ENCODE results near the gene PWWP2B.

DNA sequence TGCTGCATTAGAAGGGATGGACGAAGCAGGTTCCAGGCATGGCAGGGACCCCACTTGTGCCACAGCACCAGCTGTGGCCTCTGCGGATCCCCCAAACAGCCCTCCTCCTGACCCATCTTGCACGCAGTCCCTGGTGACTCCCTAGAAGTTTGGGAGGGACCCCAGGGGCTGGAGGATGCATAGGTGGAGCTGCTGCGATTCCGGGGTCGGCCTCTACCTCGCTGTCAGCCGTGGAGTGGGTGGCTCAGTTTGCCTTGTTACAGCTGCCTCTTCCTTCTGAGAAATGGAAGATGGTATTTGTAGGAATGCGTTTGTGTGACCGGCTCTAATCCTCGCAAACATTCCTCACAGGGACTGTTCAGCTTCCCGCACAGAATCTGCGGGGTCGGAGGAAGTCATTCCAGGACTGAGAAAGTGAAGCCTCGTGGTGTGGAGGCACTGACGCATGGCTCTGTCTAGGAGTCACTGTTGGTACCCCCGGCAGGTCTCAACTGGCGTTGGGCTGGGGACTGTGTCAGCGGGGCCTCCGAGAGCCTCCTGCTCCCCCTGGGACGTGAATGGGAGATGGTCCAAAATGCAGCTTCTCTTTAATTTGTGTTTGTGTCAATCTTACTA, 17.5 kb downstream of the PWWP2B start:
- TF ChIP-seq EP300 (IDR thresholded peaks at IDR 0.05; ENCODE audit: borderline replicate concordance) (no peak), FOXM1 (IDR thresholded peaks at IDR 0.05; ENCODE audit: borderline replicate concordance, low read depth) (no peak), EGR1 (IDR thresholded peaks at IDR 0.05) (no peak), TAF1 (IDR thresholded peaks at IDR 0.05; ENCODE audit: low read depth) (no peak), USF1 (IDR thresholded peaks at IDR 0.05) (no peak), RAD21 (IDR thresholded peaks at IDR 0.05; ENCODE audit: low read depth) (no peak), CEBPB (IDR thresholded peaks at IDR 0.05) (no peak), NFIC (IDR thresholded peaks at IDR 0.05) (no peak)
- TF ChIP-seq, protein P1, sequence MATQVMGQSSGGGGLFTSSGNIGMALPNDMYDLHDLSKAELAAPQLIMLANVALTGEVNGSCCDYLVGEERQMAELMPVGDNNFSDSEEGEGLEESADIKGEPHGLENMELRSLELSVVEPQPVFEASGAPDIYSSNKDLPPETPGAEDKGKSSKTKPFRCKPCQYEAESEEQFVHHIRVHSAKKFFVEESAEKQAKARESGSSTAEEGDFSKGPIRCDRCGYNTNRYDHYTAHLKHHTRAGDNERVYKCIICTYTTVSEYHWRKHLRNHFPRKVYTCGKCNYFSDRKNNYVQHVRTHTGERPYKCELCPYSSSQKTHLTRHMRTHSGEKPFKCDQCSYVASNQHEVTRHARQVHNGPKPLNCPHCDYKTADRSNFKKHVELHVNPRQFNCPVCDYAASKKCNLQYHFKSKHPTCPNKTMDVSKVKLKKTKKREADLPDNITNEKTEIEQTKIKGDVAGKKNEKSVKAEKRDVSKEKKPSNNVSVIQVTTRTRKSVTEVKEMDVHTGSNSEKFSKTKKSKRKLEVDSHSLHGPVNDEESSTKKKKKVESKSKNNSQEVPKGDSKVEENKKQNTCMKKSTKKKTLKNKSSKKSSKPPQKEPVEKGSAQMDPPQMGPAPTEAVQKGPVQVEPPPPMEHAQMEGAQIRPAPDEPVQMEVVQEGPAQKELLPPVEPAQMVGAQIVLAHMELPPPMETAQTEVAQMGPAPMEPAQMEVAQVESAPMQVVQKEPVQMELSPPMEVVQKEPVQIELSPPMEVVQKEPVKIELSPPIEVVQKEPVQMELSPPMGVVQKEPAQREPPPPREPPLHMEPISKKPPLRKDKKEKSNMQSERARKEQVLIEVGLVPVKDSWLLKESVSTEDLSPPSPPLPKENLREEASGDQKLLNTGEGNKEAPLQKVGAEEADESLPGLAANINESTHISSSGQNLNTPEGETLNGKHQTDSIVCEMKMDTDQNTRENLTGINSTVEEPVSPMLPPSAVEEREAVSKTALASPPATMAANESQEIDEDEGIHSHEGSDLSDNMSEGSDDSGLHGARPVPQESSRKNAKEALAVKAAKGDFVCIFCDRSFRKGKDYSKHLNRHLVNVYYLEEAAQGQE (IDR thresholded peaks at IDR 0.05; ENCODE audit: low read depth), result no peak
- TF ChIP-seq, protein P2, sequence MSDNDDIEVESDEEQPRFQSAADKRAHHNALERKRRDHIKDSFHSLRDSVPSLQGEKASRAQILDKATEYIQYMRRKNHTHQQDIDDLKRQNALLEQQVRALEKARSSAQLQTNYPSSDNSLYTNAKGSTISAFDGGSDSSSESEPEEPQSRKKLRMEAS (IDR thresholded peaks at IDR 0.05), result no peak

Measured in Ishikawa (cell line).